IMR-90 (cell line): ENCODE results near the gene C2orf68. TPM values are rescaled to one million over a fixed set of nuclear protein-coding genes. Genes with fewer than 3 reads are reported as not detected.
A peak's percentile ranks its signal among the peaks of the same experiment; 100 is the strongest.

ENCODE experiments used
- ATAC-seq: fragments of 200-7000 bp; cut with Tn5 transposase; 2 replicates; pipeline ENCODE4 v1.9.1; 2020; ENCODE audit warnings: low read depth, mild to moderate bottlenecking, moderate library complexity
- BruUV-seq: library from RNA; stranded (reverse); fragments of 400-500 nt; replicated peaks from 2 replicates; lab custom pipeline; 2021; lab: Mats Ljungman, UMichigan
- CTCF ChIA-PET: fragments of 300-600 bp; formaldehyde crosslinking; extraction: SDS; loops from one replicate; lab custom pipeline; 2021; ENCODE audit warnings: antibody characterized with exemption; lab: Yijun Ruan, JAX
- POLR2A ChIA-PET: fragments of 300-600 bp; sonication (Branson Sonifier 250); formaldehyde crosslinking; loops from one replicate; lab custom pipeline; 2022; ENCODE audit warnings: antibody characterized with exemption; ENCODE audit not compliant: unreplicated experiment; lab: Charles Lee
- DNase-seq: peaks from one replicate; pipeline ENCODE4 v3.0.0; 2013
- H2AFZ ChIP-seq: replicated peaks from 2 replicates; pipeline ENCODE3; 2013; ENCODE audit warnings: low read length, mild to moderate bottlenecking; ENCODE audit not compliant: poor library complexity
- H2AK5ac ChIP-seq: 2 replicates; pipeline ENCODE4 v1.6.1; 2013; ENCODE audit warnings: low read depth, low read length, inconsistent platforms
- H2AK9ac ChIP-seq: replicated peaks from 2 replicates; pipeline ENCODE3; 2013; ENCODE audit warnings: mild to moderate bottlenecking, low read depth, low read length, moderate library complexity; ENCODE audit not compliant: poor library complexity
- H2BK120ac ChIP-seq: 2 replicates; pipeline ENCODE4 v1.6.1; 2013; ENCODE audit warnings: low read depth, low read length, inconsistent platforms
- H2BK15ac ChIP-seq: 3 replicates; pipeline ENCODE4 v1.6.1; 2013; ENCODE audit warnings: low read depth, low read length, inconsistent platforms
- H2BK20ac ChIP-seq: 2 replicates; pipeline ENCODE4 v1.6.1; 2013; ENCODE audit warnings: low read depth, mild to moderate bottlenecking, inconsistent platforms, low read length, moderate library complexity
- H2BK5ac ChIP-seq: 2 replicates; pipeline ENCODE4 v1.6.1; 2013; ENCODE audit warnings: mild to moderate bottlenecking, low read depth, low read length, inconsistent platforms; ENCODE audit not compliant: poor library complexity, severe bottlenecking
- H3K14ac ChIP-seq: replicated peaks from 2 replicates; pipeline ENCODE4 v1.6.1; 2013; ENCODE audit warnings: low read depth, low read length, inconsistent platforms
- H3K18ac ChIP-seq: 2 replicates; pipeline ENCODE4 v1.6.1; 2013; ENCODE audit warnings: low read depth, low read length, control low read depth
- H3K23ac ChIP-seq: 2 replicates; pipeline ENCODE4 v1.6.1; 2013; ENCODE audit warnings: low read depth, low read length, inconsistent platforms
- H3K27ac ChIP-seq: 2 replicates; pipeline ENCODE4 v1.5.1; 2013; ENCODE audit warnings: mild to moderate bottlenecking, control low read depth, low read length; ENCODE audit not compliant: insufficient read depth
- H3K27me3 ChIP-seq: 2 replicates; pipeline ENCODE4 v1.6.1; 2013; ENCODE audit warnings: low read length; ENCODE audit not compliant: control insufficient read depth, insufficient read depth
- H3K36me3 ChIP-seq: 2 replicates; pipeline ENCODE4 v1.6.1; 2013; ENCODE audit warnings: low read length, mixed read lengths; ENCODE audit not compliant: control insufficient read depth, insufficient read depth
- H3K4ac ChIP-seq: 2 replicates; pipeline ENCODE4 v1.6.1; 2013; ENCODE audit warnings: low read depth, low read length, inconsistent platforms
- H3K4me1 ChIP-seq: 2 replicates; pipeline ENCODE4 v1.6.1; 2013; ENCODE audit warnings: low read length, mixed read lengths; ENCODE audit not compliant: control insufficient read depth, insufficient read depth
- H3K4me2 ChIP-seq: 2 replicates; pipeline ENCODE4 v1.6.1; 2013; ENCODE audit warnings: low read depth, mild to moderate bottlenecking, control low read depth, low read length, moderate library complexity
- H3K4me3 ChIP-seq: 2 replicates; pipeline ENCODE4 v1.5.1; 2013; ENCODE audit warnings: low read depth, mild to moderate bottlenecking, control low read depth, low read length, moderate library complexity; ENCODE audit not compliant: insufficient read depth
- H3K56ac ChIP-seq: 2 replicates; pipeline ENCODE4 v1.6.1; 2013; ENCODE audit warnings: low read length, inconsistent platforms; ENCODE audit not compliant: insufficient read depth; ENCODE audit errors: extremely low read depth
- H3K79me1 ChIP-seq, 2 experiments: 2 replicates each; pipeline ENCODE4 v1.6.1; 2013; ENCODE audit warnings: low read length in 2 of 2, inconsistent platforms in 1 of 2, low read depth in 1 of 2
- H3K9ac ChIP-seq: 2 replicates; pipeline ENCODE4 v1.6.1; 2013; ENCODE audit warnings: low read depth, low read length, control low read depth
- H3K9me1 ChIP-seq: 2 replicates; pipeline ENCODE4 v1.6.1; 2013; ENCODE audit warnings: low read length, inconsistent platforms; ENCODE audit not compliant: insufficient read depth
- H3K9me3 ChIP-seq: 2 replicates; pipeline ENCODE4 v1.6.1; 2013; ENCODE audit warnings: low read length; ENCODE audit not compliant: control insufficient read depth, insufficient read depth
- H4K20me1 ChIP-seq: 2 replicates; pipeline ENCODE4 v1.6.1; 2013; ENCODE audit warnings: low read length, inconsistent platforms; ENCODE audit not compliant: insufficient read depth
- H4K5ac ChIP-seq: 2 replicates; pipeline ENCODE4 v1.6.1; 2013; ENCODE audit warnings: mild to moderate bottlenecking, low read depth, low read length, control low read depth
- H4K8ac ChIP-seq, 2 experiments: 2 replicates each; pipeline ENCODE4 v1.6.1; 2013; ENCODE audit warnings: low read depth in 2 of 2, low read length in 2 of 2, control low read depth in 1 of 2, inconsistent platforms in 1 of 2
- H4K91ac ChIP-seq: 2 replicates; pipeline ENCODE4 v1.6.1; 2013; ENCODE audit warnings: low read depth, low read length, inconsistent platforms; ENCODE audit not compliant: insufficient read depth
- CHD1 ChIP-seq: IDR thresholded peaks from 2 replicates; pipeline ENCODE4 v1.6.1; 2012; ENCODE audit warnings: low read depth, low read length, improper control_type of control experiment
- CTCF ChIP-seq: conservative IDR thresholded peaks from 2 replicates; pipeline ENCODE4 v1.5.1; 2012; ENCODE audit warnings: mild to moderate bottlenecking, low read depth, low read length, improper control_type of control experiment
- ELK1 ChIP-seq: fragments of 150-350 bp; IDR thresholded peaks from 2 replicates; pipeline ENCODE4 v1.6.1; 2016; ENCODE audit warnings: low read depth, mild to moderate bottlenecking, low read length, moderate library complexity, borderline replicate concordance
- FOS ChIP-seq: fragments of 150-350 bp; IDR thresholded peaks from 2 replicates; pipeline ENCODE4 v1.6.1; 2016; ENCODE audit warnings: low read depth, low read length
- MAFK ChIP-seq: IDR thresholded peaks from 2 replicates; pipeline ENCODE4 v1.6.1; 2012; ENCODE audit warnings: low read depth, low read length, improper control_type of control experiment
- MAZ ChIP-seq: IDR thresholded peaks from 2 replicates; pipeline ENCODE4 v1.6.1; 2012; ENCODE audit warnings: low read depth, mild to moderate bottlenecking, low read length, improper control_type of control experiment, moderate library complexity, borderline replicate concordance
- MXI1 ChIP-seq: IDR thresholded peaks from 2 replicates; pipeline ENCODE4 v1.6.1; 2012; ENCODE audit warnings: low read depth, mild to moderate bottlenecking, low read length, moderate library complexity, borderline replicate concordance
- NFE2L2 ChIP-seq: fragments of 150-350 bp; IDR thresholded peaks from 2 replicates; pipeline ENCODE4 v1.6.1; 2016; ENCODE audit warnings: low read depth, mild to moderate bottlenecking, low read length
- POLR2A ChIP-seq: IDR thresholded peaks from 2 replicates; pipeline ENCODE4 v1.6.1; 2012; ENCODE audit warnings: mild to moderate bottlenecking, low read depth, low read length
- RCOR1 ChIP-seq: IDR thresholded peaks from 2 replicates; pipeline ENCODE4 v1.6.1; 2012; ENCODE audit warnings: mild to moderate bottlenecking, low read length, improper control_type of control experiment; ENCODE audit not compliant: insufficient replicate concordance
- RFX5 ChIP-seq: IDR thresholded peaks from 2 replicates; pipeline ENCODE4 v1.8.0; 2012; ENCODE audit warnings: low read depth, mild to moderate bottlenecking, low read length, moderate library complexity
- SMC3 ChIP-seq: fragments of 150-350 bp; IDR thresholded peaks from 2 replicates; pipeline ENCODE4 v1.6.1; 2016; ENCODE audit warnings: low read depth, mild to moderate bottlenecking, antibody characterized with exemption, low read length, moderate library complexity
- USF2 ChIP-seq: fragments of 150-350 bp; IDR thresholded peaks from 2 replicates; pipeline ENCODE4 v1.6.1; 2017; ENCODE audit warnings: mild to moderate bottlenecking, antibody characterized with exemption, low read length, low read depth
- WGBS, 2 experiments: methylation state at CpG; one replicate each; pipeline versions ENCODE4 v1.1.5 to v1.1.7; 2013; ENCODE audit warnings: missing lambda C conversion rate in 2 of 2; ENCODE audit not compliant: insufficient read length in 1 of 2; ENCODE audit errors: extremely low coverage in 2 of 2; 5-methylcytosine and 5-hydroxymethylcytosine counted together
- dilution Hi-C: fragments of 300-500 bp; cut with HindIII; formaldehyde crosslinking; loops from one replicate; pipeline ENCODE4 v1.14.3; 2018; ENCODE audit warnings: low sequenced_read_pairs; ENCODE audit not compliant: unreplicated experiment
- in situ Hi-C: fragments of 300-500 bp; cut with MboI; formaldehyde crosslinking; loops from 3 replicates; pipeline ENCODE4 v1.14.3; 2019; ENCODE audit warnings: low sequenced_read_pairs, inconsistent platforms, mixed read lengths
- intact Hi-C: fragments of 100-400 bp; cut with micrococcal nuclease; formaldehyde crosslinking; loops from 2 replicates; pipeline ENCODE4 v1.10.0; 2022
- polyA plus RNA-seq, 3 experiments: library from polyadenylated mRNA; depleted of rRNA; stranded (reverse); fragments of >200 nt; gene quantifications; 2 replicates each; pipeline ENCODE4 v1.2.3, GENCODE V29; 2012; ENCODE audit warnings: low replicate concordance in 1 of 3
- total RNA-seq: library from RNA; depleted of rRNA; stranded (reverse); fragments of >200 nt; gene quantifications from 2 replicates; pipeline ENCODE4 v1.2.3, GENCODE V29; 2012

C2orf68 gene
- total and polyA plus RNA-seq, 2 of the 4 experiments (the other 2 are of a cell fraction), result 6.8 to 10.1 TPM

GRCh38 chr2:85598594-85599340 lies 13.1 kb downstream of the C2orf68 start (continued):
- TF ChIP-seq MXI1, result no peak
- TF ChIP-seq MAFK, result no peak
- no peak for TF ChIP-seq CHD1

GRCh38 chr2:85597241-85597640 lies 14.6 kb downstream of the C2orf68 start:
- Histone ChIP-seq H3K4me3 (no peak overlapping the region), H3K27ac (no peak overlapping the region), H4K8ac (no peak overlapping the region), H2AFZ (no peak overlapping the region), H3K36me3 (peaks cover 26% of the 10 kb centered on the region), H2BK120ac (no peak overlapping the region), H3K4ac (no peak overlapping the region), H2BK20ac (no peak overlapping the region), H4K20me1 (peaks cover 16% of the 10 kb centered on the region), H3K14ac (no peak overlapping the region), H2AK5ac (no peak overlapping the region), H3K56ac (no peak overlapping the region), H2BK15ac (no peak overlapping the region), H4K91ac (no peak overlapping the region), H3K18ac (no peak overlapping the region), H3K9me3 (no peaks in the 10 kb centered on the region), H3K27me3 (no peaks in the 10 kb centered on the region), H2AK9ac (no peak overlapping the region), H3K23ac (no peak overlapping the region), H3K9ac (no peak overlapping the region), H3K9me1 (peaks cover 16% of the 10 kb centered on the region), H3K4me1 (peaks cover 13% of the 10 kb centered on the region), H3K79me1 (peaks cover 26 to 68% of the 10 kb centered on the region in 2 experiments), H4K5ac (no peak overlapping the region), H2BK5ac (no peak overlapping the region), H3K4me2 (no peak overlapping the region)
- intact Hi-C loops, result no loop called here
- TF ChIP-seq FOS (no peak), CTCF (no peak), ELK1 (no peak), CHD1 (no peak), RCOR1 (no peak), POLR2A (no peak), MAZ (no peak), RFX5 (no peak), SMC3 (no peak), USF2 (no peak), NFE2L2 (no peak)
- CTCF ChIA-PET, result no interaction called here
- POLR2A ChIA-PET, result interaction anchor here (0.6 to 1.9 kb wide), 2 partner anchors 10 to 36 kb away, joined by 3 to 9 read pairs; no protein-coding TSS in a partner anchor
- dilution Hi-C loops, result no loop called here
- TSS peak; percentile 56 for BruUV-seq
- DNase-seq (no peak), ATAC-seq (no peak)
- no CpG with 5 or more reads among the region's 5 CpGs for WGBS, 2 experiments
- in situ Hi-C loops, result no loop called here
